Activated naive CD4-positive, alpha-beta T cell treated with anti-CD3 and anti-CD28 coated beads, Interleukin-2, amount 50 U/mL, for 24 hours (primary cell): ENCODE measurements around the gene CCDC77.
"Not testable (repeated sequence)": the region's sequence is repeated elsewhere in the genome, so short reads cannot be mapped to it uniquely, and the experiment has no call there.

Experiments
- H3K27ac Mint-ChIP-seq: one replicate; pipeline ENCODE4 v1.8.0; 2021; ENCODE audit warnings: mild to moderate bottlenecking, mixed read lengths
- H3K27me3 Mint-ChIP-seq: one replicate; pipeline ENCODE4 v1.8.0; 2021; ENCODE audit warnings: mixed read lengths
- H3K36me3 Mint-ChIP-seq: one replicate; pipeline ENCODE4 v1.8.0; 2021; ENCODE audit warnings: mixed read lengths
- H3K4me1 Mint-ChIP-seq: one replicate; pipeline ENCODE4 v1.8.0; 2021; ENCODE audit warnings: mixed read lengths
- H3K4me3 Mint-ChIP-seq: one replicate; pipeline ENCODE4 v1.8.0; 2021; ENCODE audit warnings: mild to moderate bottlenecking, mixed read lengths
- H3K9me3 Mint-ChIP-seq: one replicate; pipeline ENCODE4 v1.8.0; 2021; ENCODE audit warnings: mixed read lengths

Gene CCDC77

DNA sequence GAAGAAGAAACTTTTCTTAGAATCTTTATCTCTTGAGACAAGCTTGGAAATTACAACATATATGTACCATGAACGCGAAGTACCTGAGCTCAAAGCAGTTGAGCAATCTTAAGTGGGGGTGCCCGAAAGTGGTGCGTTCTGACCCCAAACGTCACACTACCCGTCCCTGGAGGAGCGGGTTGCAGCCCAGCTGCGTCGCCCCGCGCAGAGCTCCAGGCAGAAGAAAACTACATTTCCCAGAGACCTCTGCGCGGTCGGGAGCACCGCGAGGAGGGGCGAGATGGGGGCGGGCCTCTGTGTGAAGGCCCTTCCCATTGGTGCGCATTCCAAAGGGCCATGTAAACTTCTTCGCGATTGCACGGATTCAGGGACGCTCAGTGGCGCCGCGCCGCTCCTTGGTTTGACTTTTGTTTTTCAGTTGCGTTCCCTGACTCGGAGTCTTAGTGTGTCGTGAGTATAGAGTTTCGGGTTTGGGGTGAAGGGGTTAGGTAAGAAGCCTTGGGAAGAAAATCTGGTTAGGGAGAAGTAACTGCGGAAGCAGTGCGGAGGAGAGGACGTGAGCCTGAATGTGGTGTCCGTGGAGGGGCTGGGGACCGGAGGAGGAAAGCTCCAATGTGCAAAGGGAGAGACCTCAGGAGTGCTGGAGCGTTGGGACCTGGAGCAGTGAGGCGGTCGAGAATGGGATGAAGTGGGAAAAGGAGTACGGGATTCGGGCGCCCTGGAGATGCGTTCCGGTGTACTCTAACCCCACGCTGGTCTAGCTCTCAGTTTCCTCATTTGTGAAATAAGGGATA is at the start of gene CCDC77:
Gene CCDC77 (plus strand): TSS at position 410 of the 794 bp plus-strand sequence. CDS start 7,740 bp downstream, outside the sequence.
- H3K27ac Mint-ChIP-seq: no peak within 1 kb of the TSS
- no peaks in the 10 kb centered on the region for H3K27me3 Mint-ChIP-seq
- H3K4me3 Mint-ChIP-seq: no peak within 1 kb of the TSS
- no peaks in the 10 kb centered on the region for H3K36me3 Mint-ChIP-seq
- H3K9me3 Mint-ChIP-seq: no peaks in the 10 kb centered on the region
- no peaks in the 10 kb centered on the region for H3K4me1 Mint-ChIP-seq

DNA sequence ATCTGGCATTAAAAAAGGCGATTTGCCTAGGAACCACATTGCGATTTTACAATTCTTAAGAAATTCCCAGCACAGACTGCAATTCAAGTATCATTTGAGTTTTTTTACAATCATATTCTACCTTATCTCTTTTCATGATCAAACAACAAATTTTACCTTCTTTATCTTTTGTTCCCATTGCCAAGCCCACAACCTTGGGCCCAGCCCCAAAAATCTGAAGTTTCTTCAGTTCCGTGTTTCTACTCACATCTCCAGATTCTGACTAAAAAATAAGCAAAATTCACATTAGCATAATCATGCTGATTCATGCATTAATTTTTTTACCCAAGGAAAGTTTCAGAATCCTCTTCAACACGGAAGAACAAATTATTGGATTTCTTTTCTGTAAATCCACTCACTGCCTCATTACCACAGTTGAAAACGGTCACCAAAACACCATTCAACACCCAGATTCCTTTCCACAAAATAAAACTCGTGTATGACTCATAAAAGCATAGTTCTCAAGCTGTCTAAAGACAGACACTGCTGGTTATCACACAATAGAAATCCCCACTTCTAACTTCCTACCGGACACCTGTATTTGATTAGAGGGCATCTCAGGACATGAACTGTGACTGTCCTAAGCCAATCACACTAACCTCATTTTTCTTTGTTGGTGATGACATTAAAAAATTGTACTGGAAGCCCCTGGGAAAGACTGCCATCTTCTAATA is 45.0 kb upstream of the CCDC77 start:
- Mint-ChIP-seq H3K36me3 (peaks cover 36% of the 10 kb centered on the region), H3K9me3 (no peaks in the 10 kb centered on the region), H3K27ac (peak overlapping the region; percentile 63), H3K27me3 (no peaks in the 10 kb centered on the region), H3K4me1 (peaks cover 28% of the 10 kb centered on the region), H3K4me3 (no peak overlapping the region)

DNA sequence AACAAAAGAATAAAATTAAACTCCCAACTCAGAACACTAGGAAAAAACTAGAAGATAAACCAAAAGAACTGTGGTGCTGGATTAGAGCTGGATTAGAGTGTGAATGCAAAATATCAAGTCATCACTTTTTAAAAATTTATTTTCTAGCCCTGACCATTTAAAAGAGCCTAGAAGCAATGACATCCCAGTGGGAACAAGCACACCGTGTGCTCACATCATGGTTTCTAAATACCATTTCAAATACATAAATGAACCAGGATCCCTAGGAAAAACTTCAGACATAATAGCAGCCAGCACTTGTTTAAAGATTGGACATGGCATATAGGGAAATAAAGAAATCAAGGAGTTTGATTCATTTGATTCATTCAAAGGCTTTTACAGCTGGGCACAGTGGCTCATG is 42.4 kb upstream of the CCDC77 start:
- no peak overlapping the region for H3K27ac Mint-ChIP-seq
- peaks cover 42% of the 10 kb centered on the region for H3K4me1 Mint-ChIP-seq
- H3K27me3 Mint-ChIP-seq: no peaks in the 10 kb centered on the region
- peaks cover 41% of the 10 kb centered on the region for H3K36me3 Mint-ChIP-seq
- no peak overlapping the region for H3K4me3 Mint-ChIP-seq
- no peaks in the 10 kb centered on the region for H3K9me3 Mint-ChIP-seq

DNA sequence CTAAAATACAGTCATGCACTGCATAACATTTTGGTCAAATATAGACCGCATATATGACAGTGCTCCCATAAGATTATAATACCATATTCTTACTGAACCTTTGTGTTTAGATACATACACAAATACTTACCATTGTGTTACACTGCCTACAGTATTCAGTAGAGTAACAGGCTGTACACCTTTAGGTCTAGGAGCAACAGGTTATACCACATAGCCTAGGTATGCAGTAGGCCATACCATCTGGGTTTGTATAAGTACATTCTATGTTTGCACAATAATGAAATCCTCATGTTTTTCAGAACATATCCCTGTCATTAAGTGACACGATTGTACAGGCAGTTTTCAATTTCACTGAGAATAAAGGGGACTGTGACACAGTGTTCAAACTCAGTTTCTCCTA is 34.6 kb upstream of the CCDC77 start:
- Mint-ChIP-seq H3K4me1 (peaks cover 17% of the 10 kb centered on the region), H3K27me3 (no peaks in the 10 kb centered on the region), H3K27ac (no peak overlapping the region), H3K36me3 (peaks cover 51% of the 10 kb centered on the region), H3K9me3 (no peaks in the 10 kb centered on the region), H3K4me3 (no peak overlapping the region)

DNA sequence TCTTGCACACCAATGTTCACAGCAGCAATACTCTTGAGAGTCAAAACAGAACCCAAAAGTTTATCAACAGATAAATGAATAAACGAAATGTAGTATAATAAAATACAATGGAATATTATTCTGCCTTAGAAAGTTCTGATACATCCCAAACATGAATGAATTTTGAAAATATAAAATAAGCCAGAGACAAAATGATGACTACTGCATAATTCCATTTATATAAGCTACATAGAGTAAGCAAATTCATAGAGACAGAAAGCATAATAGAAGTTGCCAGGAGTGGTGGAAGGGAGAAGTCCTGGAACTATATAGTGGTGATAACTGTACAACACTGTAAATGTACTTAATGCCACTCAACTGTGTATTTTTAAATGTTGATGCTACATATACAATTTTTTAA is 33.5 kb upstream of the CCDC77 start:
- no peaks in the 10 kb centered on the region for H3K9me3 Mint-ChIP-seq
- H3K36me3 Mint-ChIP-seq: peaks cover 48% of the 10 kb centered on the region
- no peaks in the 10 kb centered on the region for H3K27me3 Mint-ChIP-seq
- no peak overlapping the region for H3K4me3 Mint-ChIP-seq
- H3K4me1 Mint-ChIP-seq: peaks cover 10% of the 10 kb centered on the region
- H3K27ac Mint-ChIP-seq: peak overlapping the region; percentile 18

DNA sequence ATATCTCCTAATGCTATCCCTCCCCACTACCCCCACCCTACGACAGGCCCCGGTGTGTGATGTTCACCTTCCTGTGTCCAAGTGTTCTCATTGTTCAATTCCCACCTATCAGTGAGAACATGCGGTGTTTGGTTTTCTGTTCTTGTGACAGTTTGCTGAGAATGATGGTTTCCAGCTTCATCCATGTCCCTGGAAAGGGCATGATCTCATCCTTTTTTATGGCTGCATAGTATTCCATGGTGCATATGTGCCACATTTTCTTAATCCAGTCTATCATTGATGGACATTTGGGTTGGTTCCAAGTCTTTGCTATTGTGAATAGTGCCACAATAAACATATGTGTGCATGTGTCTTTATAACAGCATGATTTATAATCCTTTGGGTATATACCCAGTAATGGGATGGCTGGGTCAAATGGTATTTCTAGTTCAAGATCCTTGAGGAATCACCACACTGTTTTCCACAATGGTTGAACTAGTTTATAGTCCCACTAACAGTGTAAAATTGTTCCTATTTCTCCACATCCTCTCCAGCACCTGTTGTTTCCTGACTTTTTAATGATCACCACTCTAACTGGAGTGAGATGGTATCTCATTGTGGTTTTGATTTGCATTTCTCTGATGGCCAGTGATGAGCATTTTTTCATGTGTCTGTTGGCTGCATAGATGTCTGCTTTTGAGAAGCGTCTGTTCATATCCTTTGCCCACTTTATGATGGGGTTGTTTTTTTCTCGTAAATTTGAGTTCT is 30.5 kb upstream of the CCDC77 start:
- not testable (repeated sequence) for H3K4me3 Mint-ChIP-seq, H3K27me3 Mint-ChIP-seq, H3K4me1 Mint-ChIP-seq, H3K9me3 Mint-ChIP-seq, H3K27ac Mint-ChIP-seq
- H3K36me3 Mint-ChIP-seq: peaks cover 49% of the 10 kb centered on the region

DNA sequence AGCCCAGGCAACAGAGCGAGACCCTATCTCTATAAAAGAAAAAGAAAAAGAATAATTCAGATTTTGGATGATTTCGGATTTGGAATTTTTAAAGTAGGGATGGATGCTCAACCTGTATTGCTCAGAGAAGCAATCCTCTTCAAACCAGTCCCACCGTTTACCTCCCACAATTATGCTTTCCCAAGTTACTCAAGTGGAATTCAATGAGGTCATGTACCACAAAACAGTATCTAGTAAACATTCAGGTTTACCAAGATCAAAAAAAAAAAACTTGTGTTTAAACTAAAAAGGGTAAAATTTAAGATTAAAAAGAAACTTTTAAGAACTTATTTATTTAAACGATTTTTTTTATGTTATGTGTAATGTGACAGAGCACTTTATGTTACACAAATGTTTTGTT is 14.8 kb upstream of the CCDC77 start:
- H3K27me3 Mint-ChIP-seq: no peaks in the 10 kb centered on the region
- peak overlapping the region; percentile 98 for H3K4me3 Mint-ChIP-seq
- H3K27ac Mint-ChIP-seq: no peak overlapping the region
- H3K36me3 Mint-ChIP-seq: peaks cover 8% of the 10 kb centered on the region
- peaks cover 42% of the 10 kb centered on the region for H3K4me1 Mint-ChIP-seq
- H3K9me3 Mint-ChIP-seq: no peaks in the 10 kb centered on the region

DNA sequence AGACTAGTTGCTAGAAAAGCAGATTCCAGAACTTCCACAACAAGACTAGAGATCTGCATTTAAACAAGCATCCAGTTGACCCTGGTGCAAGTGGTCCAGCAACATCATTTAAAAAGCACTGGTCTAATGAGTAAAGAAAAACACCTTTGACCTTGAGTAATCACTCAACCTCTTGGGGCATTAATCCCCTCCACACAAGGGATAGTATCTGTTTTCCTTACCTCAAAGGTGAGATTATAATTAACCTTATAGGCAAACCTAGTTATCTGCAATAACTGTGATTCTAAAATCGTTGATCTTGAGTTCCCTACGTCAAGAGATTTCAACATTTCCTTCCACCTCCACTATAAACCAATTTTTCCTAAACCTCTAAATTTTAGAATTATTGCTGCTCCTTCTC is 13.4 kb upstream of the CCDC77 start:
- peaks cover 42% of the 10 kb centered on the region for H3K4me1 Mint-ChIP-seq
- H3K27ac Mint-ChIP-seq: peak overlapping the region; percentile 99
- H3K4me3 Mint-ChIP-seq: peak overlapping the region; percentile 98
- peaks cover 8% of the 10 kb centered on the region for H3K36me3 Mint-ChIP-seq
- H3K9me3 Mint-ChIP-seq: no peaks in the 10 kb centered on the region
- H3K27me3 Mint-ChIP-seq: no peaks in the 10 kb centered on the region

DNA sequence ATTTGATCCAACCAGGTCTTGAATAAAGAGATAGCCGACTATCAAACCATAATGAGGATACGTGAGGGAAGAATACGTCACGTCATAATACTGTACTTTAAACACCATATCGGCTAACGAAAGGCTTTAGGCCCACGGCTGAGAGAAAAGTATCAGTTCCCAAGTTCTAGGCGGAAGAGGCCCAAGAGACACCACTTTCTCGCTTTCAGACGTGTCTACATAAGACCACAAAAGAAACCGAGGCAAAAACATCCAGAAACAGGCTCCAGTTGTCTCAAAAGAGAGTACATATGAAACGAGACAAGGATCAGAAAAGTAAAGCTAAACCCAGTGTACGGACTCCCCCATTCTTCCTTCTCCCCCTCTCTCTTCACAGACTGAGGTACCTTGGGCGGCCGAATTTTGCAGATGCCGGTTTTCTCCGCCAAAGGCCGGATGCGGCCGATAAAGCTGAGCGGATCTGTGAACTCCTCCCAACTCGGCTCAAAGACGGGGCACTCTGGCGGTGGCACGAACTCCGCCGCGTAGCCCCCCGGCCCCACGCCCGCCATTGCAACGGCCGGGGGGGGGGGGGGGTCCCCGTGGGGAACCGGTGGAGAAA is 12.8 kb upstream of the CCDC77 start:
- Mint-ChIP-seq H3K36me3 (peaks cover 8% of the 10 kb centered on the region), H3K27ac (peak overlapping the region; percentile 99), H3K4me3 (peak overlapping the region; percentile 98), H3K27me3 (no peaks in the 10 kb centered on the region), H3K4me1 (peaks cover 42% of the 10 kb centered on the region), H3K9me3 (no peaks in the 10 kb centered on the region)

DNA sequence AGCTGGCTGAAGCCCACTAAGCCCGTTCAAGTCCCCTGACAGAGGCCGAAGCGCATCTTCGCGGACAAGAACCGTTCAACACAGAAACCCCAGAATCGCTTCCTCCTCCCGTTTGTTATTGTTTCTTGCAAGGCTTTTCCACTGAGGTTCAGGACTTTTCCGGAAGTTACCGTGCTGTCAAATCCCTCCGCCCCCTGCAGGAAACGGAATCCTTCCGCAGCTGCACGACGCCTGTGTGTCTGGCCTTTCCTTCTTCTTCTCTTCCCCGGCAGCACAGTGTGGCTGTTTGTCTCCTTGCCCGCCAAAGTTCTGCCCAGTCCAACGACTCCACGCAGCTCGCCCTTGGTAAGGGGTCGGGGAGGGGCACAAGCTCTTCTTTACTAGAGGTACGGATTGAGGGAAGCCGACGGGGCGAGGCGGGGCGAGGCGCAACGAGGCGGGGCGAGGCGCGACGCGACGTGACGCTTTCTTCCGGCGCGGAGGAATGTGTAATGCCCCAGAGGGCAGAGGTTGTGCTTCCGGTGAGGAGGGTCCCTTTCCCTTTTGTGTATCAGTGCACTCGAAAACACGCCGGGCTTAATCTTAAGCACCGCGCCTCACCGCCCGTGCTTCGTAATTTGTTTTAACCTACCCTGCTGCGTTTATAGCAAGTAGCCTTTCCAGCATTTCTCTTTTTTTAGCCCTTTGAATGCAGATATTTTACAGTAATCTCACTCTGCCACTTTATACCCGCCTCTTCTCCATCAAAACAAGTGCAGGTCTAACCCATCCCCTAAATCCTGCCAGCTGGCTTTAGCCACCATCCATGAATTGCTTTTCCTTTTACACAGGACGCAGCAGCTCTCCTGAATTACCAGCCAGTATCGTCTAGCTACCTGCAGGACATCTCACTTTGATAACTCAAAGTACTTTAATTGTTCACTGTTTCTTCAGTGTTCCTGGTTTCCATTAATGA is 12.0 kb upstream of the CCDC77 start, which contains the start of gene KDM5A:
Gene KDM5A (minus strand): TSS at position 179 of the 955 bp plus-strand sequence. CDS start 229 bp downstream, outside the sequence.
- H3K27me3 Mint-ChIP-seq: no peaks in the 10 kb centered on the region
- H3K27ac Mint-ChIP-seq: peak within 1 kb of the TSS; percentile 99
- peaks cover 4% of the 10 kb centered on the region for H3K36me3 Mint-ChIP-seq
- peaks cover 34% of the 10 kb centered on the region for H3K4me1 Mint-ChIP-seq
- H3K9me3 Mint-ChIP-seq: no peaks in the 10 kb centered on the region
- peak within 1 kb of the TSS; percentile 98 for H3K4me3 Mint-ChIP-seq

DNA sequence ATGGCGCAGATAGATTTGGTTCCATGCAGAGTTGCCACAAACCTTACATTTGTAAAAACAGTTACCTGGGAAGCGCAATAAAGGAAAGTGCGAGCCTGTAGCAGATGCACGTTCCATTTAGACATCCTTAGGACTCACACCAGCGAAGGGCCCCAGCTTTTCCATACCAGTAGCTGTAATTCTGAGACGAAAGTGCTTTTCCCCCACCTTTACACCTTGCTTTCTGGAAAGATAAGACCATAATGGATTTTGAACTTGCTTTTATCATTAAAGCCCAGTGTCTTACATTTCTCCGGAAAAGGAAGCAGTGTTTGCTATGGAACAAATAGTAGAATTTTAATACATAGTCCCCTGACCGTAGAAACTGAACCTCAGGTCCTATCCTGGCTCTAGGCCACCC is 616 bp upstream of the CCDC77 start:
- H3K9me3 Mint-ChIP-seq: no peaks in the 10 kb centered on the region
- no peaks in the 10 kb centered on the region for H3K36me3 Mint-ChIP-seq
- H3K4me1 Mint-ChIP-seq: no peaks in the 10 kb centered on the region
- H3K4me3 Mint-ChIP-seq: no peak overlapping the region
- no peak overlapping the region for H3K27ac Mint-ChIP-seq
- H3K27me3 Mint-ChIP-seq: no peaks in the 10 kb centered on the region

DNA sequence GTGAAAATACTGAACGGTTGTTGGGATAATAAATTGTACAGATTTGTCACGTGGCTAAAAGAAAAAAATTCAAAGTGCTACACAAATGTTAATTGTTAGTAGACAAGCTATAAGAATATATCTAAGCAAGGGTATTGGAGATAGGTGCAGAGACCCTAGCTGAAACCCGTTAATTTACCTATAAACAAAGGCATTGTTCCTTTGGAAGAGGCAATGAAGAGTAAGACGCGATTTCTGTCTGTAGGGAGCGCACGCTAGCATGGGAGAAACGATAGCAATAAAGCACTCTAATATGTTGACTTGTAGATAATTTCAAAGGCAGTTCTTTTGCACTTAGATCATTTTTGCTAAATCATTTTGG is 565 bp downstream of the CCDC77 start:
- no peaks in the 10 kb centered on the region for H3K36me3 Mint-ChIP-seq
- no peaks in the 10 kb centered on the region for H3K4me1 Mint-ChIP-seq
- no peak overlapping the region for H3K4me3 Mint-ChIP-seq
- H3K27ac Mint-ChIP-seq: no peak overlapping the region
- no peaks in the 10 kb centered on the region for H3K9me3 Mint-ChIP-seq
- no peaks in the 10 kb centered on the region for H3K27me3 Mint-ChIP-seq

DNA sequence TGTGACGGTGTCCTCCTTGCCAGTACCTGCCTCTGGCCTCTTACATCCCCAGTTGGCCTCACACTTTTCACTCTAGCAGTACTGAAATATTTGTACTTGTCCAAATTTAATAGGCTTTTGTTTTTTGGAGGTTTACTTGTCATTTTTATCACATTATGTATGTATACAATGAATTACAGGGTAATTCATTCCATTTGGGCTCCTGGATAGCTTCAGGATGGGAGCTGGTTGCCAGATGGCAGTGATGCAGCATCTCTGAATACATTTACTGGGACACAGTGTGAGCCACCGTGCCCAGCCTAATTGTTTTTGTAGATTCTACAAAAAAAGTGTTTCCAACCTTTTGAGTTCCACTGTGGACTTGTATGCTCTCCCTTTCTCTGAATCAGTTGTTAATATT is 13.4 kb downstream of the CCDC77 start:
- no peaks in the 10 kb centered on the region for H3K27me3 Mint-ChIP-seq
- no peak overlapping the region for H3K4me3 Mint-ChIP-seq
- no peaks in the 10 kb centered on the region for H3K9me3 Mint-ChIP-seq
- H3K4me1 Mint-ChIP-seq: no peaks in the 10 kb centered on the region
- H3K36me3 Mint-ChIP-seq: peaks cover 16% of the 10 kb centered on the region
- no peak overlapping the region for H3K27ac Mint-ChIP-seq

DNA sequence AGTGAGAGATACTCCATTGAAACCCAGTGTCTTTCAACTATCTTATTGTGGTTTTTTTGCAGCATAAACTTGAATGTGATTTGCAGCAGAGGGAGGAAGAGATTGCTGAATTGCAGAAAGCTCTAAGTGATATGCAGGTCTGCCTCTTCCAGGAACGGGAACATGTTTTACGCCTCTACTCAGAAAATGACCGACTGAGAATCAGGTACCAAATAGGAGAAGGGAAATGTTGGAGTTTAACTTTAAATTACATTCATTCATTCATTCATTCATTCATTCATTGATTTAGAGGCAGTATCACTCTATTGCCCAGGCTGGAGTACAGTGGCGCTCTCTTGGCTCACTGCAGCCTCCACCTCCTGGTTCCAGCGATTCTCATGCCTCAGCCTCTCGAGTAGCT is 17.0 kb downstream of the CCDC77 start:
- Mint-ChIP-seq H3K27ac (no peak overlapping the region), H3K9me3 (no peaks in the 10 kb centered on the region), H3K4me1 (no peaks in the 10 kb centered on the region), H3K36me3 (peaks cover 16% of the 10 kb centered on the region), H3K27me3 (no peaks in the 10 kb centered on the region), H3K4me3 (no peak overlapping the region)

DNA sequence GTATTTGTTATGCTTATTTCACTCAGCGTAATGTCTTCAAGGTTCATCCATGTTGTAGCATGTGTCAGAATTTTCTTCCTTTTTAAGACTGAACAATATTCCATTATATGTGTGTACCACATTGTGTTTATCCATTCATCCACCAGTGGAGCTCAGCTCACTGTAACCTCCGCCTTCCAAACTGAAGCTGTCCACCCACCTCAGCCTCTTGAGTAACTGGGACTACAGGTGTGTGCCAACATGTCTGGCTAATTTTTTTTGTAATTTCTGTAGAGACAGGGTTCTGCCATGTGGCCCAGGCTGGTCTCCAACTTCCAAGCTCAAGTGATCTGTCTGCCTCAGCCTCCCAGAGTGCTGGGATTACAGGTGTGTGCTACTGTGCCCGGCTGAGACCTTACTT is 21.1 kb downstream of the CCDC77 start:
- Mint-ChIP-seq H3K4me1 (no peaks in the 10 kb centered on the region), H3K4me3 (no peak overlapping the region), H3K36me3 (peaks cover 13% of the 10 kb centered on the region), H3K27ac (no peak overlapping the region), H3K27me3 (no peaks in the 10 kb centered on the region), H3K9me3 (no peaks in the 10 kb centered on the region)
